DMS114 treated with DMSO at 0.1 percent for 48 hours (cell line): ENCODE data around the gene FGF12.
"Not testable (repeated sequence)": the region's sequence is repeated elsewhere in the genome, so short reads cannot be mapped to it uniquely, and the experiment has no call there.

ENCODE experiments used
- DNase-seq: peaks from one replicate; lab custom pipeline; 2025; ENCODE audit not compliant: unreplicated experiment; lab: John Stamatoyannopoulos, UW

The FGF12 gene

GRCh38 chr3:192727032-192727847, at the start of gene FGF12:
Gene FGF12 (minus strand): TSS chr3:192727541.
- DNase-seq = peak; percentile 59

GRCh38 chr3:192774341-192774740, 47.0 kb upstream of the FGF12 start:
- not testable (repeated sequence) for DNase-seq

GRCh38 chr3:192772240-192772894, 45.0 kb upstream of the FGF12 start:
- peak; percentile 51 for DNase-seq

- DNase-seq = no peak
These were observed 31.3 kb upstream of the FGF12 start for GRCh38 chr3:192758654-192759053.

- DNase-seq = no peak
These were observed 23.8 kb upstream of the FGF12 start for GRCh38 chr3:192751148-192751547.

- no peak for DNase-seq
These were observed 22.9 kb upstream of the FGF12 start for GRCh38 chr3:192750201-192750600.

- DNase-seq = no peak
These were observed 20.4 kb upstream of the FGF12 start for GRCh38 chr3:192747746-192748145.

GRCh38 chr3:192747145-192747544, 19.8 kb upstream of the FGF12 start:
- DNase-seq = no peak

GRCh38 chr3:192745150-192745549, 17.8 kb upstream of the FGF12 start:
- peak; percentile 47 for DNase-seq

- DNase-seq = not testable (repeated sequence)
These were observed 17.3 kb upstream of the FGF12 start for GRCh38 chr3:192744604-192745003.

GRCh38 chr3:192737506-192737905, 10.2 kb upstream of the FGF12 start:
- DNase-seq = no peak

- no peak for DNase-seq
These were observed 3.9 kb upstream of the FGF12 start for GRCh38 chr3:192731233-192731632.

- no peak for DNase-seq
These were observed 956 bp downstream of the FGF12 start for GRCh38 chr3:192726385-192726784.

- no peak for DNase-seq
These were observed 7.4 kb downstream of the FGF12 start for GRCh38 chr3:192719964-192720363.

GRCh38 chr3:192718156-192718555, 9.2 kb downstream of the FGF12 start:
- DNase-seq = no peak

GRCh38 chr3:192715126-192715525, 12.2 kb downstream of the FGF12 start:
- no peak for DNase-seq

GRCh38 chr3:192711126-192711525, 16.2 kb downstream of the FGF12 start:
- DNase-seq = not testable (repeated sequence)

GRCh38 chr3:192710366-192710765, 17.0 kb downstream of the FGF12 start:
- no peak for DNase-seq

GRCh38 chr3:192706272-192706671, 21.1 kb downstream of the FGF12 start:
- DNase-seq = no peak

GRCh38 chr3:192700885-192701284, 26.5 kb downstream of the FGF12 start:
- DNase-seq = no peak

GRCh38 chr3:192696943-192697587, 30.3 kb downstream of the FGF12 start:
- no peak for DNase-seq
